GM21723 (cell line): ENCODE results near the gene TCF12.
A peak's percentile ranks its signal among the peaks of the same experiment; 100 is the strongest.
"Not testable (repeated sequence)": the region's sequence is repeated elsewhere in the genome, so short reads cannot be mapped to it uniquely, and the experiment has no call there.

Source experiments
- ATAC-seq: cut with Tn5 transposase; IDR thresholded peaks from one replicate; pipeline ENCODE4 v1.9.1; 2021; ENCODE audit warnings: mild to moderate bottlenecking, moderate library complexity; ENCODE audit not compliant: unreplicated experiment

The TCF12 gene

DNA sequence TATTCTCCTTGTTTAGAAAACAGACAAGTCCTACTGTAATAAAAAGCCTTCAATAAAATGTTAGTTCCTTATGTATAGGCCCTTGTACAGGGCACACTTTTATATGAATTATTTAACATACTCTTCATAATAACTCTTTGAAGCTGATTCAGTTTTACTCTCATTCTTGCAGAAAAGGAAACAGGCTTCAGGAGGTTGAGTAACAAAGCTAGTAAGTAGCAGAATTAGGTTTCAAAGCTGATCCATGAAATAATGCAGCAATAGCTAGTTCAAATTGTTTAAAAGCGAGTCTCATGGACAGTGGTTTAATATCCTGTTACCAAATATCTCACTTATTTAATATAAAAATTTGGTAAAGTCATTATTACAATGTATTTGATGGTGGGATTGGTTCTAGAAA lies 25.0 kb downstream of the TCF12 start:
- no peak for ATAC-seq

DNA sequence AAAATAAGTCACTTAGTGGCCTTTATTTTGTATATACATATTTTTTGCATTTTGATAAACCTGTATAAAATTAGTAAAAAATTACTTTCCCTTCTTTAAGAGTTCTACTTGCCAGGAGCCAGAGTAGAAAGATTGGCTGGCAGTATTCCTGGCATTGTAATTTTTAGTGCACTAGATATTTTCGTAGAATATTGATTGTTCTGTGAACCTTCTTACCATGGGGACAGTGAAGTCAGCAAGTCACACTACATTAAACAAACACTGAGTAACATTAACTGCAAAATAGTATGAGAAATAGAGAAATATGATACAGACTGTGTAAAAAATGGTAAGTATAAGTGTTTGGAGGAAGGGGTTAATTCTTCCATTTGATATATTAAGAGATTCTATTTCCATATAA lies 26.0 kb downstream of the TCF12 start:
- no peak for ATAC-seq

DNA sequence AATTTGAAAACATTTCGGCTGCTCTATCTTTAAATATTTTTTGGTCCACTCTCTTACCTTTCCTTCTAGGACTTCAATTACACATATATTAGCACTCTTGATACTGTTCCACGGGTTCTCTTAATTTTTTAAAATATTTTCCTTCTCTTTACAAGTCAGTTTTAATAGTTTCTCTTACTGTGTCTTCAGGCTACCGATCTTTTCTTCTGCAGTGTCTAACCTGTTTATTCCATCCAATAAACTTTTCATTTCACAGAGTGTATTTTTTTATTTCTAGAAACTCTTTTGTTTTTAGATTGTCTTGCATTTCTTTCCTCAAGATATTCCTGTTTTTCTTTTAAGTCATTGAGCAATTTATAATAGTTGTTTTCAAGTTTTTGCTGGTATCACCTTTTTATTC lies 27.7 kb downstream of the TCF12 start:
- ATAC-seq, result no peak

GRCh38 chr15:56948000-56948763 lies 29.7 kb downstream of the TCF12 start:
- ATAC-seq, result no peak

DNA sequence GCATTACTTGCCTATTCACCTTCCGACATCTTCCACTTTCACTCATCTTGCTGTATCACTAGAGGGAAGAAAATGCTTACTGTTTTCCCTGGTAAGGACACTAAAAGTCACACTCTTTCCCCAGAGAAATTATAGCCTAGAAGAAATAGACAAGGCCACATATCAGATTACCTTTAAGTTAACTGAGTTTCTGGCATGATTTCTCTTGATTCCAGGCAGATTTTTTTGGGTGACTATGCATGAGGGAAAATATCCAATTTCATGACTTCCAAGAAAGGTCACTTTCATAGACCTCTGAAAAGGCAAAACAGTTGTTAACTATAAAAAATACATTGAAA lies 30.3 kb downstream of the TCF12 start:
- no peak for ATAC-seq

- ATAC-seq, result peak; percentile 98
Measured at GRCh38 chr15:56950979-56951378, 32.5 kb downstream of the TCF12 start.

GRCh38 chr15:56953790-56954189 lies 35.3 kb downstream of the TCF12 start:
- ATAC-seq, result no peak

- ATAC-seq, result not testable (repeated sequence)
Measured at GRCh38 chr15:56955011-56955410, 36.6 kb downstream of the TCF12 start.

DNA sequence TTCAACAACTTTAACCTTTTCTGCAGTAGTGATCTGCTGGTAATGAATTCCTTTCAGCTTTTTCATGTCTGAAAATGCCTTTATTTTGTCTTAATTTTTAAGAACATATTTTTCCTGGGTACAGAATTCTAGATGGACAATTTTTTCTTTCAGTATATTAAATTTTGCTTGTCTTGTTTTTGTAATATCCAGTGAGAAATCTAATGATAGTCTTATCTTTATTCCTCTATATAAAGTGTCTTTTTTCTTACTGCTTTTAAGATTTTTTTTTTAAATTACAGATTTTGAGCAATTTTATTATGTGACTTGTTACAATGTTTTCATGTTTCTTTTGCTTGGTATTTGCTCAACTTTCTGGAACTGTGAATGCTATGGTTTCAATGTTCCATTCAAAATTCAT lies 38.1 kb downstream of the TCF12 start:
- ATAC-seq, result no peak

DNA sequence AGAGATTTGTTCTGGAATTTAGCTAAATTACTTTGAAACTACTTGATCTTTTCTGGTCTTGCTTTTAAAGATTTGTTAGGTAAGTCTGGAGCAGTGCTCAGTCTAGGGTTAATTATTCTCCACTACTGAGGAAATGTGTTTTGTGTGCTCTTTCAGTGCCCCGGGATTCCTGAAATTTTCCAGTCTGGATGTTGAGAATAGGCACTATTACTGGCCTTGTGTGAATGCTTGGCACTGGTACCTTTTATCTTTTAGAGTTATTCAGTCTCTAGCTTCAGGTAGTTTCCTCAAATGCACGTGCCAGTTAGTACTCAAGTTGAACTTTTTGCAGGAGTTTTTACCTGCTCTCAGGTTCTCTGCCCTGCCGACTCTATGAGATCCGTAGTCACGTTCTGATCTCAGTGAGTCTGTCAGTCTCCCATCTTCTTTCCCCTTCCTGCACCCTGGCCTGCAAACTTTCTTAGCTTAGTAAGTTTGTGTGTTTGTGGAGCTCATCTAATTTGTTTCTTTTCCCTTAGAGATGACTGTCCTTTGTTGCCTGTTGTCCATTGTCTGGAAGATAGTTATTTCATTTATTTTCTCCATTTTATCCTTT lies 39.5 kb downstream of the TCF12 start:
- no peak for ATAC-seq

GRCh38 chr15:56959318-56959648 lies 40.8 kb downstream of the TCF12 start:
- ATAC-seq, result no peak

GRCh38 chr15:56960116-56960515 lies 41.7 kb downstream of the TCF12 start:
- no peak for ATAC-seq

DNA sequence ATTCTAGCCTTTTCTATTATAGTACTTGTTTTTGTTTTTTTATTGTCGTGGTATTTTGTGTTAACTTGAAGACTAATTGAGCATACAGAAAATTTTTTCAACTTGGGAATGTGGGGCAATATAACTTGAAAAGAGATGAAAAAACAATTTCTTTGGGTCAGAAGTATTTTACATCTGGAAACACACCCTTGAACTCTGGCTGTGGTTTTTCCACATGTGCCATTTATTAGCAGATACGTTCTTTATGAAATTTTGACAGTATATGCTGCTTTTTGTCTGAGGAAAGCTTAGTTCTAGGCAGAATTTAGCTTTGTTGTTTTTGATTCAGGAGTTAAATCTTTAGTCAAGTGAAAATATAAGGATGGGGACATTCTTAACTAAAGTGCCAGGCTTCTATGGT lies 44.7 kb downstream of the TCF12 start:
- no peak for ATAC-seq

DNA sequence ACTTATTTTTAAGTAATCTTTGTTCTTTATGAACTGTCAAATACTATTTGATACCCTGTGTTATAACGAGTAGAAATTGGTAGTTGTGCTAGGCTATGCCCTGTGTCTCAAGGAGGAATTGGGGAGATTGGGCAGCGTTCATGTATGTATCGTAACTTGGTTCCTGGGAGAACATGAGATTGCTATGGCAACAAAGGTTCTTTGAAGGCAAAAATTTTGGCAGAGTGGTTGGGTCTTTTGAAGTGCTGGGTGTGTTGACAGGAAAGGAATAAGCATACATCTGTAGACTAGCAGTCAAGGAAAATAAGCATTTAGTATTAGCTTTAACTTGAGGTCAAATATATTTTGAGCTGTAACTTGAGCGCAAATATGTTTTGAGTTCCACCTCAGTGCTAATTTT lies 45.3 kb downstream of the TCF12 start:
- ATAC-seq, result no peak

- no peak for ATAC-seq
Measured at GRCh38 chr15:56964182-56964581, 45.7 kb downstream of the TCF12 start.

- no peak for ATAC-seq
Measured at GRCh38 chr15:56965231-56966013, 47.0 kb downstream of the TCF12 start.

GRCh38 chr15:56967336-56967735 lies 48.9 kb downstream of the TCF12 start:
- no peak for ATAC-seq

- no peak for ATAC-seq
Measured at GRCh38 chr15:56968256-56968655, 49.8 kb downstream of the TCF12 start.

DNA sequence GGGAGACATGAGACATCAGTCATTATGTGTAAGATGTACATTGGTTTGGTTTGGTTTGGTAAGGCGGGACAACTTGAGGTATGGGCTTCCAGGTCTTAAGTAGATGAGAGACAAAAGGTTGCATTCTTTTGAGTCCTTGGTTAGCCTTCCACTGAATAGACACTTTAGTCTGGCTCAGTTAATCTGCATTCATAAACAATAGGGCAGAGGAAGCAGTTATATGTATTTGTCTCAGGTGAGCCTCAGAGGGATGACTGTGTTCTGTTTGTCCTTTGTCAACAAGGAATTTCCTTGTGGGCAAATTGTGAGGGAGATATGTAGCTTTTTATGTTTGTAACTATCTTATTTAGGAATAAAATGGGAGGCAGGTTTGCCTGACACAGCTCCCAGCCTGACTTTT lies 50.4 kb downstream of the TCF12 start:
- ATAC-seq, result no peak

DNA sequence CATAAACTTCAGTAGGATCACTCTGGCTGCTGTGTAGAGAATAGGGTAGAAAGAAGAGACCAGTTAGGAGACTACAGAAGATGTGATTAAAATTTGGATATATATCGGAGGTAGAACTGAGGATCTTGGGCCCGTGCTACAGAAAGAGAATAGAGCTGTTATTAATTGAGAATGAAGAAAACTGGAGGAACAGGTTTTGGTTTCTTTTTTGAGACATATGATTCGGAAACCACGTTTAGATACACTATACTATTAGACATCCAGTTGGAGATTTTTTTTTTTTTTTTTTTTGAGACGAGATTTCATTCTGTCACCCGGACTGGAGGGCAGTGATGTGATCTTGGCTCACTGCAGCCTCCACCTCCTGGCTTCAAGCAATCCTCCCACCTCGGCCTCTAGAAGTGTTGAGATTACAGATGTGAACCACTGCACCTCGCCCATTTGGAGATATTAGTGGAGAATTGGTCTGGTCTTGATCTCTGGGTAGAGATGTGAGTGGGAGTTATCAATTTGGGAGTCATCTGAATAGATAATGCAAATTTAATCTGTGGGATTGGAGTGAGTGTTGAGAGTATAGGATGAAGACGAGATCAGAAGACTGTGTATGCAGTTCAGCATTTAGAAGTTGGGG lies 50.9 kb downstream of the TCF12 start:
- ATAC-seq, result no peak

DNA sequence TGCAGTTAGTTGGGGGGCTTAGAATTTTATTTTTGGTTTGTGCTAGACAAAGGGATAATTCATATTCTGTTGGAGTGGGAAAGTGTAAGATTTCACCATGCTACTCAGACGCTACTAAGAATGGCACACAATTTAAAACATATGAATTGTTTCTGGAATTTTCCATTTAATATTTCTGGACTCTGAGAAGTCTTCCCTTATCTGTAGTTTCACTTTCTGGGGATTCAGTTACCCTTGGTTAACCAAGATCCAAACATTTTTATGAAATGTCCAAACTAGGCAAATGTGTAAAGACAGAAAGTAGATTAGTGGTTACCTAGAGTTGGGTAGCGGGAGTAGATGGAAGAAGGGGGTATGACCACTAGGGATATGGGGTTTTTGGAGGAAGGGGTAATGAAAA lies 53.1 kb downstream of the TCF12 start:
- no peak for ATAC-seq

DNA sequence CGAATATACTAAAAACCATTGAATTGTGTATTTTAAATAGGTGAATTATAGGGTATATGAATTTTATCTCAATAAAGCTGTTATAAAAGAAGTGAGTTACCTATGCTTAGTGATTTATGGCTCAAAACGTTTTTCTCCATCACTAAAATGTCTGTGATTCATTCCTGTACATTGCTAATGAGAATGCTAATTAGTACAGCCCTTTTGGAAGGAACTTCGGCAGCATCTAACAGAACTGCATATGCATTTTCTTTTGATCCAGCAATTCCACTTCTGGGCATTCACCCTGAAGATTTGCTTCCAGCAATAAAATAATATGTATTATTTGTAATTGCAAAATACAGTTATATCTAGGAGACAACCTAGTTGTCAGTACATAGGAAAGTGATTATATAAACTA lies 53.6 kb downstream of the TCF12 start:
- no peak for ATAC-seq
